Fibroblast of gingiva (primary cell): ENCODE measurements around the gene ASCL4.
"Not testable (repeated sequence)": the region's sequence is repeated elsewhere in the genome, so short reads cannot be mapped to it uniquely, and the experiment has no call there.

Source experiments
- DNase-seq: peaks from one replicate; pipeline ENCODE4 v3.0.0-alpha.2; 2011; ENCODE audit warnings: low read depth

ASCL4 gene, protein sequence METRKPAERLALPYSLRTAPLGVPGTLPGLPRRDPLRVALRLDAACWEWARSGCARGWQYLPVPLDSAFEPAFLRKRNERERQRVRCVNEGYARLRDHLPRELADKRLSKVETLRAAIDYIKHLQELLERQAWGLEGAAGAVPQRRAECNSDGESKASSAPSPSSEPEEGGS

DNA sequence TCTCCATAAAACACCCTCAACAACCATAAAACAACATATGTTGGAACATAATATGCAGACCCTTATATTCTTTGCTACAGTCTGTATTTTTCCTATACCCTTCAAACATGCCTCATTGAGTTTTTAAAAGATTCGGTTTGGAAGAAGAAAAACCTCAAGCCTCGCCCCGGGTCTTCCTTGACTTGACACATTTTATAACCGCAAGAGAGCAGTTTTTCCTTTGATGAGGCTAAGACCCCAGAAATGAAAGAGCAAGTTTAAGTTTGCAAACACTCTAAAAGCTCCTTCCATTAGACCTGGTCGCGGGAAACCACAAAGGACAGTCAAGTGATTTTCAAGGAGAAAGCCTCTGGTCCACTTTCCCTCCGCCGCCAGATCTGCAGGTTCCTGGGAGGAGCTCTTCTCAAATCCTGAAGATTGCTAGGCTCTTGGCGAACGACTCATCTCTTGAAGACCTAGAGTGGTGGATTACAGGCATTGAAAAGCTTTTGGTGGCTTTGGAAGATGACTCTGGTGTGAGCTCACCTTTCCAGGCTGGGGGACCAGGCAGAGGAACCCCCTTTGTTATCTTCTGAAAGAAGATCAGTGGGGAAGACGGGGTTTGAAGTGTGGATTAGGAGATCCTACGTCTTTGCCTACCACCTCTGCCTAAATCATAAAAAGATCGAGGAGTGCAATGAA lies at the start of gene ASCL4:
TSS of gene ASCL4 (plus strand) at position 356 of the 681 bp plus-strand sequence. CDS start 515 bp downstream, outside the sequence.
- DNase-seq: no peak

DNA sequence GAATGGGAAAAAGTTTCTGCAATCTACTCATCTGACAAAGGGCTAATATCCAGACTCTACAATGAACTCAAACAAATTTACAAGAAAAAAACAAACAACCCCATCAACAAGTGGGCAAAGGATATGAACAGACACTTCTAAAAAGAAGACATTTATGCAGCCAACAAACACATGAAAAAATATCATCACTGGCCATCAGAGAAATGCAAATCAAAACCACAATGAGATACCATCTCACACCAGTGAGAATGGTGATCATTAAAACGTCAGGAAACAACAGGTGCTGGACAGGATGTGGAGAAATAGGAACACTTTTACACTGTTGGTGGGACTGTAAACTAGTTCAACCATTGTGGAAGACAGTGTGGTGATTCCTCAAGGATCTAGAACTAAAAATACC lies 47.2 kb upstream of the ASCL4 start:
- DNase-seq: not testable (repeated sequence)

DNA sequence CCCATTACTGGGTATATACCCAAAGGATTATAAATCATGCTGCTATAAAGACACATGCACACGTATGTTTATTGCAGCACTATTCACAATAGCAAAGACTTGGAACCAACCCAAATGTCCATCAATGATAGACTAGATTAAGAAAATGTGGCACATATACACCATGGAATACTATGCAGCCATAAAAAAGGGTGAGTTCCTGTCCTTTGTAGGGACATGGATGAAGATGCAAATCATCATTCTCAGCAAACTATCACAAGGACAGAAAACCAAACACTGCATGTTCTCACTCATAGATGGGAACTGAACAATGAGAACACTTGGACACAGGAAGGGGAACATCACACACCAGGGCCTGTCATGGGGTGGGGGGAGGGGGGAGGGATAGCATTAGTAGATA lies 46.8 kb upstream of the ASCL4 start:
- DNase-seq: not testable (repeated sequence)

DNA sequence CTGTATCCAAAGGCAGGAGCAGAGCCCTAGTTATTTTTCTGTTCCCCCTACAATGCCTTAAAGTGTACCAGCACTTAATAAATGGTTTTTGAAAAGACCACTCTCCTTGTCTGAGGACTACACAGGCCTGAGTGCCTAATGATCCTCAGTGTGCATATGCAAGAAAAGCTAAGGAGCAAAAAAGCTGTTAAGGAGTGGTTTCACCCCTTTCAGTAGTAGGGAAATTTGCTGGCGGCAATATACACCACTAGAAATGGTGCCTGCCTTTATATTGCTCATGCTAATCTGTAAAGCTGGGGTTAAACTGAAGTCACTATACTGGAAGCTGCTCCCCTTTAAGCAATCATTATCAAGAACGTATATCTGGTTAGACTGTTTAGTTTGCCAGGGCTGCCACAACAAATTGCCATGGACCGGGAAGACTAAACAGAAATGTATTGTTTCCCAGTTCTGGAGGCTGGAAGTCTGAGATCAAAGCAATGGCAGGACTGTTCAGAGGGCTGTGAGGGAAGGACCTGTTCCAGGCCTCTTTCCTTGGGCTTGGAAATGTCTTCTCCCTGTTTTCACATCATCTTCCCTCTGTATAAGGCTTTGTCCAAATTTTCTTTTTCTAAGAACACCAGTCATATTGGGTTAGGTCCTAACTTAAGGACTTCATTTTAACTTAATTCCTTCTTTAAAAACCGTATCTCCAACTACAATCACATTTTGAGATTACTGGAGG lies 43.7 kb upstream of the ASCL4 start:
- DNase-seq: no peak

DNA sequence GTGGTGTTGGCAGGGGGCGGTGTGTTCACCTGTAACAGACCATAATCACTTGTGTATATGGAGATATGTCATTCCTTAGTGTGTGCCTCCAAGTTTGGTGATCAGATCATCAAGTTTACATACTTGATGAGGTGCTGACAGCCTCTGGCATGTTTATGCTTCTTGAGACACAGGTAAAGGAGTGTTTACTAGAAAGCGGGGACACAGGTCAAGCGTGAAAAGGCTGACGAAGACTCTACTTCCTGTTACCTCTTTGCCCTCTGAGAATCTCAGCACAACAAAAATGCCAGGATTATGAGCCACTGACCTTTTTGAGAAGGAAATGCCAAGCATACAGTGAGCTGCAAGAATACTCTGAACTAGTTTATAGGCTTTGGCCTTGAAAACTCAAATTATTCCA lies 43.1 kb upstream of the ASCL4 start:
- no peak for DNase-seq

DNA sequence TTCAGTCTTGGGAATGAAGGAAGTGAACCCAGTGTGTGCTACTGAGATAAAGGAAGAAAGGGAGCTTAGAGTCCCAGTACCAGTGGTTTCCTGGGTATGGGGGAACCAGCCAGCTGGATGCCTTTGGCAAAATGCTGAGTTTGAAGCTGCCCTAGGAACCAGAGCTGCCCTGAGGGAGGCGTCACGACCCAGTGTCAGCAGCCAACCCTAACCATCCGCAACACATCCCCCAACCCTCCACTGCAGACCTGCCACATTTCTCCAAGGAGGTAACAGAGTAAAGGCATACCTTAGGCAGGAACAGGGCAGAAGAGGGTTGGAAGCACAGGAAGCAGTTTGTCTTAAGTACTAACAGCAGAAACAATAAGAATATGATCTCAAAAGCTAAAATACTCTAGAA lies 42.1 kb upstream of the ASCL4 start:
- DNase-seq: no peak

DNA sequence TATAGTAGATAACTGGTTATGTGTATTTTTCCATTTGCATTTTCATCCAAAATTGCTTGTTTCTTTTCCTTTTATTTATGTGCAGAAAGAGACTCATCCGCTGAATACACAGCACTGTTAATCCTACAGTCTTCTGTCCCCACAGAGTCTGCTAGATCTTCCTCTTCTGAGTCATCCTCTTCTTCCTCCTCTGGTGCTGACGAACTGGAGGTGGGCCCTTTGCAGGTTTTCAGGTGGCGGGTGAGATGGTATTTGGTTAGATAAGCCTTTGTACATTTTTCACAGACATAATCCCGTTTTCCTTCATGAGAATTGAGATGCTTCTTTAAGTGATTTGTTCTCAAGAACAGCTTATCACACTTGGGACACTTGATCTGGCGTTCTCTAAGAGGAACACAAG lies 40.4 kb upstream of the ASCL4 start:
- no peak for DNase-seq

DNA sequence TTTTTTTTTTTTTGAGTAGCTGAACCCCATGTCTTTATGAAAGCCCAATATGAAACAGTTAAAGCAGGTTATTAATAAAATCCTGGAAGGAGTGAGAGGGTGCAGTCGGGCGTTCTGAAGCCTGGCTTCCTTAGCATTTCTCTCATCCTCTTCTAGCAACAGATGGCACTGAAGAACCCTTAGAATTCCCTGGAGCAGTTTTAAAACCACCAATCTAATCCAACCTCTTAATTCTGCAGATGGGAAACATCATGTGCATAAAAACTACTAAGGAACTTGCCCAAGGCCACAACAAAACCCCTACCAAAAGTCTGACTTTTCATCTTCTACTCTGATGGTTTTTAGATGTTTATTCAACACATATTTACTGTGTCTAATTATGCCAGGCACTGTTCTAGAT lies 38.7 kb upstream of the ASCL4 start:
- no peak for DNase-seq

DNA sequence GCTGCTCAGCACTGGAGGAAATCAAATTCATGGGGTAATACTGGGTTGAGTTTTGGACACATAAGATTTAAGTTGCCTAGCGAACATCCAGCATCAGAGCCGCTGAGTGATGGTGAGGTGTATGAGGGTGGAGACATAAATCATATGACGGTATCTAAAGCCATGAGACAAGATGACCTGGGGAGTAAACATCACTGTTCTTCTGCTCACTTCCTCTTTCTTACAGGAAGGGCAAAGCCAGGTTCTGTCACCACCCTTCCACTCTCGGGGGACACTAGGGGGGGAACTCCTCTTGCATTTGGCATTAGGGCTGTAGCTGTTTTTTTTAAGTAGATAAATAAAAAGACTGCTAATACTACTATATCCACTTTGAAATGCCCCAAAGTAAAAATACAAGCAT lies 37.6 kb upstream of the ASCL4 start:
- no peak for DNase-seq

DNA sequence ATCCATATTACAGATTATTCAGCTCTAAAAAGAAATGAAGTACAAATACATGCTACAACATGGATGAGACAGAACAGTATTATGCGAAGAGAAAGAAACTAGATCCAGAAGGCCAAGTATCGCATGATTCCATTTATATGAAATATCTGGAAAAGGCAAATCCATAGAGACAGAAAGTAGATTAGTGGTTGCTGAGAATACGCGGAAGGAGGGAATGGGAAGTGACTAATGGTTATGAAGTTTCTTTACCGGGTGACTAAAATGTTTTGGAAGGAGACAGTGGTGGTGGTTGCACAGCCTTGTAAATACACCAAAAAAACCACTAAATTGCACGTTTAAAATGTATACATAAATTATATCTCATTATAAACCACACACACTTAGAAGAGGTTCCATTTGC lies 26.0 kb upstream of the ASCL4 start:
- DNase-seq: peak; percentile 65

DNA sequence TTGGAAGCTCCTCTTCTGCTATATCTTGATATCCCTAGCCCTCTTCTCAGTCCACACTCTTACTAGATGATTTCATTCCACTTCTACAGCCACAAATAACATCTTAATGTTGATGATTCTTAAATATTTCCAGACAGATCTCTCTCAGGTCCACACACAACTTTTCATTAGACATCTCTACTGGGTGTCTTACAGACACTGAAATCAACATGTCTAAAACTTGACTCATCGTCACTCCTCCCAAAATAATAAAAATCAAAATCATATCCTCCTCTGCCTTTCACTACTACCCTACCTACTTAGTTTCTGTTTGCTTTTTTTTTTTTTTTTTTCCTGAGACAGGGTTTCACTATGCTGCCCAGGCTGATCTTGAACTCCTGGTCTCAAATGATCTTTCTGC lies 25.4 kb upstream of the ASCL4 start:
- DNase-seq: no peak

DNA sequence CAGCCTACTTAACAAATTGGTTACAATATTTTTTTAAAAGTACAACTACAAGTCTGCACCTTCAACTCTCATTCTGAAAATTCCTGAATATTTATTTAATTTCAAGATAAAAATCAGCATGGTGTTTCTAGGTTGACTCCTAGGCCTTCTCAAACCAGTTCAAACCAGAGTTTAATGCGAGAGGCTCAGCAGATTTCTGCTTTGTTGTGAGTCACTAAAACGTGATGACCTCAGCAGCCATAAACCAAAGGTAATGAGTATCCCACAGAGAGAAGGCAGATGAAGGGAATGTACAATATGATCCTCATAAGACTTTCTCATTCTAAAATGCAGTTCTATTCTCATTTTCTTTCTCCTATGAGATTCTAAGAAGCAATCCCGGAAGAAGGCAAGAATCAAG lies 15.1 kb upstream of the ASCL4 start:
- DNase-seq: peak; percentile 67

DNA sequence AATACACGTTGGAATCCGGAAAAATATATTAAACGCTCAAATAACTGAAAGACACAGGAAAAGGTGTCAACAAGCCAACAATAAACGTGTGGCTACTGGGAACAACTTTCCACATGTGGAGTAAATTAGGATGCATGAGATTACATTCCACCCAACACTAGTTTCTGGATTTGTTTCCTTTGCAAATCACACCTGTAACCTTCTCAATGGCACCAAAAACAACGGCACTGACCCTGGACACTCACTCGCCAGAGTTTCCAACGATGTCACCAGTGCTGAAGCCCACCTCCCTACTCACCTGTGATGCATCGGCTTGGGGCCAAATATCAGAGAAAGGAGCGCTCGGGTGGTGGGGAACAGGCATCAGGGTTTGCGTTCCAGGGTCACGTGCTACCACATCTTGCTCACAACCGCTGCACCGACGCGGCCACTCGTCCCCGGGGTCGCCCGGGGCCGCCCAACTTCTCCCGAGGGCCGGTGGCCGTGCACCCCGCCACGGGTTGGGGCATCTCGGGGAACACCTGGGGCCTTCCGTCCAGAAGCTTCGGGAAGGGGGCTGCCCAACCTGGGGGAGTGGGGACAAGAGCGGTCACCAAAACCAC lies 14.2 kb upstream of the ASCL4 start:
- DNase-seq: no peak

DNA sequence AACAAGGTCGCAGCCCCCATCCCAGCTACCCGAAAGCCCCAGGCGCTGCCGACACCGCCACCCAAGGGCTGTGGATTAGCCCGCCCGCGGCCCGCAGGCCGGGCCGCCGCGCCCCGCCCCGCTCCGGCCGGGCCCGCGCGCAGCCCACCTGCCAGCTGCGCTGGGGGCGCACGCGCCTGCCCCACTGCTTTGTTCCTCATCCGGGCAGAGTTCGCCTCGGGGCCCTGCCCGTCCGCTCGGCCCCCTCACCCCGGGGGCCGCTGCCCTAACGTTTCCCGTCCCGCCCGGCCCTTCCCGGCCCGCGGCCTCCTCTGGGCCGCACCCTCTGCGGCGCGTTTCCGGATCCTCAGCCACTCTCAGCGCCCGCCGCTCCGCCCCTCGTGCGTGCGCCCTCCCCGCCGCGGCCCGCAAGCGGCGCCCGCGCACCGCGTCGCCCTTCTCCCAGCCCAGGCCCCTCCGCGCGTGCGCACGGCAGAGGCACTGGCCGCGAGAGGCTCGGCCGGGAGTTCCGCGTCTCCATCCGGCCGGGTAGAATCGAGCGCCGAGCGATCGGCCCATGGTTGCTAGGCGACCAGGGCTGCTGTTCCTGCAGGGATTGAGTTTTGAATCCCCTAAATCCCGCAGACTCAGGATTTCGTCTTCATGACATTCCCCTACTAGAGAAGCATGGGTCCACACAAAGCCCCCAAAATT lies 13.5 kb upstream of the ASCL4 start, which contains the start of gene PRDM4:
TSS of gene PRDM4 (minus strand) at position 329 of the 693 bp plus-strand sequence. CDS start 622 bp downstream, outside the sequence.
- peak; percentile 95 for DNase-seq

DNA sequence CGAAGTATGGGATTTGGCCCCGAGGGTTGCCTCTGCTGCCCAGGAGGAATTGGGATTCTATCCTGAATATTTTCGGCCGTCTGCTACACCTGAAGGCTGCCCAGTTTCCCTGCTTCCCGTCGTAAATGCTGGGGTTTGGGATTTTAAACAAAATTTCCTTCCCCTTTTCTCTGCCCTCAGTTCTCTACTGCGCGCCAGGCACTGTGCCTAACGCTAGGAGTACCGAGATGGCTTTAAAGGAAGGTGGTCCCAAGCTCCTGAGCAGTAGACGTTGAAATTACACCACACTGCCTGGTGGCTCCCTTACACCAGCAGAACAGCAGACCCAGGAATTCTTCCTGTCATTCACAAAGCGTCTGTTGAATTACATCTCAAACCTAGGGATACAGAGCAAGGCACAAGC lies 13.0 kb upstream of the ASCL4 start:
- no peak for DNase-seq

DNA sequence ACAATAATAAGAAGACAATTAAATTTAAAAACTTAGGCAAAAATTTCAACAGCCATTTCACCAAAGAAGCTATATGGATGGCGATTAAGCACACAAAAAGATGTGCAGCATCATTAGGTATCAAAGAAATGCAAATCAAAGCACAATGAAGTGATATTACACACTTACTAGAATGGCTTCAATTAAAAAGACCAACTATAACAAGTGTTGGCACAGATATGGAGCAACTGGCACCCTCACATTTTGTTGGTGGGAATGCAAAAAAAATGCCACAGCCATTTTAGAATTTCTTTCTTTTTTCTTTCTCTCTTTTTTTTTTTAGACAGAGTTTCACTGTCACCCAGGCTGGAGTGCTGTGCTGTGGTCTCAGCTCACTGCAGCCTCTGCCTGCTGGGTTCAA lies 11.6 kb upstream of the ASCL4 start:
- DNase-seq: no peak

DNA sequence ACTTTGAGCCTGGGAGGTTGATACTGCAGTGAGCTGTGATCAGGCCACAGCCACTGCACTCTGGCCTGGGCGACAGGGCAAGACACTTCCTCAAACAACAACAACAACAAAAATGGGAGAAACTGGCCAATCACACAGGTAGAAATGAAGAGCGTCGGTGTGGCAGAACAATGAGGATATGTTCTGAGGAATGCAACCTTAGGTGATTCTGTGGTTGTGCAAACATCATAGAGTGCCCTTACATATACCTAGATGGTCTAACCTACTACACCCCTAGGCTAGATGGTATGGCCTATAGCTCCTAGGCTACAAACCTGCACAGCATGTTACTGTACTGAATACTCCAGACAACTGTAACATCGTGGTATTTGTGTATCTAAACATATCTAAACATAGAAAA lies 9.9 kb upstream of the ASCL4 start:
- DNase-seq: no peak

DNA sequence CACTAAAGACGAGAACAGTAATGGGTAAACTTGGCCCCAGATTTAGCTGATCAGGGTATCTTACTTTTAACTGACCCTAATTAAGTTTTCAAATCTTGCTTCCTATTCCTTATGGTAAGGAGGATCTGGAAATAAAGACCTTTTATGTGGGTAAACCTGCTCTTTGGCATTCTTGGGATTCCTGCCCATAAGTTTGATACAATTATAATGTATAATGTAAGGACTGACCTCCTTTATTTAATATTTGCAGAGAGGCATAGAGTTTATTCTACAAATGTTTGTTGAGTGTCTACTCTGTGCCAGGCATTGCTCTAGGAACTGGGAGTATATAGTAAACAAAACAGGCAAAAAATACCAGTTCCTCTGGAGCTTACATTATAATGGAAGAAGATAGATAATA lies 9.2 kb upstream of the ASCL4 start:
- no peak for DNase-seq

DNA sequence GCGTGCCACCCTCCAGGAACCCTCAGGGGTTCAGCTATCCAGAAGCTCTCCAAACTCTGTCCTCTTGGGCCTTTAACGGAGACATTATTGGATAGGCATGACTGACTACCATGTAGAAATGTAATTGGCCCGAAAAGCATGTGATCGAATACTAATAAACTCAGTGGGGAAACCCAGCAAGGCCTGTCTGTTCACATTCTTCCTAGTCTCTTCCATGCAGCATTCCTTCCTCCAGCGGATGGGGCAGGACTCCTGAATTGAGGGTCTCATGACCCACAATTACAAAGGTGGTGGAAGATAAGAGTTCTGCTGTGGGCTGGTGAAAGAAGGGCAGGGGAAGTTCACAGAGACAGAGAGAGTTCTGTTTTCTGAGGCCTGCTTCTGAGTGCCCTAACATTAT lies 7.0 kb upstream of the ASCL4 start:
- no peak for DNase-seq

DNA sequence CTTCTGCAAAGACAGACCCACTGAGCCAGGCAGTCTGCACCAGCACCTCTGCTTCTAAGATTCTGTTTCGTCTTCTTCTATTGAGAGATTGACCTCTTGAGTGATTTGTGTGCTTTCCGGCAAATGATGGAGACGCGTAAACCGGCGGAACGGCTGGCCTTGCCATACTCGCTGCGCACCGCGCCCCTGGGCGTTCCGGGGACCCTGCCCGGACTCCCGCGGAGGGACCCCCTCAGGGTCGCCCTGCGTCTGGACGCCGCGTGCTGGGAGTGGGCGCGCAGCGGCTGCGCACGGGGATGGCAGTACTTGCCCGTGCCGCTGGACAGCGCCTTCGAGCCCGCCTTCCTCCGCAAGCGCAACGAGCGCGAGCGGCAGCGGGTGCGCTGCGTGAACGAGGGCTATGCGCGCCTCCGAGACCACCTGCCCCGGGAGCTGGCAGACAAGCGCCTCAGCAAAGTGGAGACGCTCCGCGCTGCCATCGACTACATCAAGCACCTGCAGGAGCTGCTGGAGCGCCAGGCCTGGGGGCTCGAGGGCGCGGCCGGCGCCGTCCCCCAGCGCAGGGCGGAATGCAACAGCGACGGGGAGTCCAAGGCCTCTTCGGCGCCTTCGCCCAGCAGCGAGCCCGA lies 703 bp downstream of the ASCL4 start:
- no peak for DNase-seq

DNA sequence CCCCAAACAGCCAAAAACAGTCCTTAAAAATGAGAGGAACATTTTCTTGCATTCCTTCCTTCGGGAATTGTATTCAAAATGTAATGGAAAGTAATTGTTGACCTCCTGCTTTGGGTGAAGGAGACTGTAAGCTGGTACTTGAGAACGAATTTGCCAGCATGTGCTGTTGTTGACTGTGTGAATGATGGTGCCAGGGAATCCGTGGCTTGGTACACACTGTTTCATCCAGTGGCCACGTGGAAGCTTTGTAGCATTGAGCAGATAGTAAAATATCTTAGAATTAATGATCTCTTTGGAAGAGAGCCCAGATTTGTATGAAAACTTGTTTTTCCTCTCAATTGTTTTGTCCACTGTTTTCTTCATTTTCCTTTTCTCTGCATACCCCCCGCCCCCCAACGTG lies 1.7 kb downstream of the ASCL4 start:
- DNase-seq: no peak
